C4-2B (cell line): ENCODE data around the gene VTI1A.

Source experiments
- ZFX ChIP-seq: fragments of 450-650 bp; IDR thresholded peaks from 2 replicates; pipeline ENCODE4 v1.6.1; 2017
- TF ChIP-seq, protein P1 (sequence below): fragments of 450-650 bp; conservative IDR thresholded peaks from 2 replicates; pipeline ENCODE4 v1.5.1; 2017; ENCODE audit warnings: mild to moderate bottlenecking

DNA sequence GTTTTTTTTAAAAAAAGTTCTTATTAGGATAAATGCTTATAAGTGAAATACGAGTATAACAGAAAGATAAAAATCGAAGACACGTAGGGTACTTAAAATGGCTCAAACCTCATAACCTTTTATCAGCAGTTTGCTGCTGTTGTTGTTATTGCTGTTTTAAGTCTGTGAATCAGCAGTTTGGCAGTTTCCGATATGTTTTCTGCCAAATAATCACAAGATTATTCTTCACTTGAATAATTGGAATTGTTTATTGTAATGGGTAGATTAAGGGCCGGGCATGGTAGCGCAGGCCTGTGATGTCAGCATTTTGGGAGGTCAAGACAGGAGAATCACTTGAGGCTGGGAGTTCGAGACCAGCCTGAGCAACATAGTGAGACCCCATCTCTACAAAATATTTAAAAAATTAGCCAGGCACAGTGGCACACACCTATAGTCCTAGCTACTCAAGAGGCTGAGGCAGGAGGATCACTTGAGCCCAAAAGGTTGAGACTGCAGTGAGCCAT, 177.6 kb downstream of the VTI1A start:
- TF ChIP-seq, protein P1, sequence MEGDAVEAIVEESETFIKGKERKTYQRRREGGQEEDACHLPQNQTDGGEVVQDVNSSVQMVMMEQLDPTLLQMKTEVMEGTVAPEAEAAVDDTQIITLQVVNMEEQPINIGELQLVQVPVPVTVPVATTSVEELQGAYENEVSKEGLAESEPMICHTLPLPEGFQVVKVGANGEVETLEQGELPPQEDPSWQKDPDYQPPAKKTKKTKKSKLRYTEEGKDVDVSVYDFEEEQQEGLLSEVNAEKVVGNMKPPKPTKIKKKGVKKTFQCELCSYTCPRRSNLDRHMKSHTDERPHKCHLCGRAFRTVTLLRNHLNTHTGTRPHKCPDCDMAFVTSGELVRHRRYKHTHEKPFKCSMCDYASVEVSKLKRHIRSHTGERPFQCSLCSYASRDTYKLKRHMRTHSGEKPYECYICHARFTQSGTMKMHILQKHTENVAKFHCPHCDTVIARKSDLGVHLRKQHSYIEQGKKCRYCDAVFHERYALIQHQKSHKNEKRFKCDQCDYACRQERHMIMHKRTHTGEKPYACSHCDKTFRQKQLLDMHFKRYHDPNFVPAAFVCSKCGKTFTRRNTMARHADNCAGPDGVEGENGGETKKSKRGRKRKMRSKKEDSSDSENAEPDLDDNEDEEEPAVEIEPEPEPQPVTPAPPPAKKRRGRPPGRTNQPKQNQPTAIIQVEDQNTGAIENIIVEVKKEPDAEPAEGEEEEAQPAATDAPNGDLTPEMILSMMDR: no peak
- TF ChIP-seq ZFX: no peak
